ENCODE results near the gene INPP5D. TPM values are rescaled to one million over a fixed set of nuclear protein-coding genes. Genes with fewer than 3 reads are reported as not detected.

The INPP5D gene
- 10 to 100 TPM in 1 of 2 donors, 1 to 10 TPM in 1; 5.7 to 11.2 TPM for total RNA-seq
- 12.7 TPM for polyA plus RNA-seq (ENCODE audit: insufficient read depth, low read depth, low replicate concordance)
- long read RNA-seq, donor 1, full-length matches to known transcripts: 2 of 2 reads
- long read RNA-seq, donor 1, partial matches to known transcripts: 0 of 2 reads
- long read RNA-seq, donor 1, other reads (novel, unspliced or antisense): 0 of 2 reads
- long read RNA-seq, donor 2: 0 reads

- Histone ChIP-seq H3K4me1 (peaks cover 11% of the 10 kb centered on the region), H3K9me3 (no peaks in the 10 kb centered on the region), H3K36me3 (ENCODE audit: low read depth, missing control alignments) (no peaks in the 10 kb centered on the region), H3K4me3 (peak within 1 kb of the TSS in 1 of 2 donors; percentile 15), H3K27ac (peak within 1 kb of the TSS in 1 of 2 donors; percentile 68), H3K27me3 (no peaks in the 10 kb centered on the region)
- peak; percentile 20 for DNase-seq
- intact Hi-C loops (cut with DNase I; ENCODE audit: low total_unique reads): no loop called here
- WGBS, 2 donors: 81 to 82% methylated on average over 19 to 22 of the region's 26 CpGs
- TF ChIP-seq CTCF (IDR thresholded peaks at IDR 0.05) (no peak), POLR2A (IDR thresholded peaks at IDR 0.05) (no peak)
Observed at GRCh38 chr2:233059797-233060500, at the start of gene INPP5D. Gene INPP5D, plus strand, starts transcription at chr2:233060342. Its CDS starts 137 bp downstream, at chr2:233060479.

DNA sequence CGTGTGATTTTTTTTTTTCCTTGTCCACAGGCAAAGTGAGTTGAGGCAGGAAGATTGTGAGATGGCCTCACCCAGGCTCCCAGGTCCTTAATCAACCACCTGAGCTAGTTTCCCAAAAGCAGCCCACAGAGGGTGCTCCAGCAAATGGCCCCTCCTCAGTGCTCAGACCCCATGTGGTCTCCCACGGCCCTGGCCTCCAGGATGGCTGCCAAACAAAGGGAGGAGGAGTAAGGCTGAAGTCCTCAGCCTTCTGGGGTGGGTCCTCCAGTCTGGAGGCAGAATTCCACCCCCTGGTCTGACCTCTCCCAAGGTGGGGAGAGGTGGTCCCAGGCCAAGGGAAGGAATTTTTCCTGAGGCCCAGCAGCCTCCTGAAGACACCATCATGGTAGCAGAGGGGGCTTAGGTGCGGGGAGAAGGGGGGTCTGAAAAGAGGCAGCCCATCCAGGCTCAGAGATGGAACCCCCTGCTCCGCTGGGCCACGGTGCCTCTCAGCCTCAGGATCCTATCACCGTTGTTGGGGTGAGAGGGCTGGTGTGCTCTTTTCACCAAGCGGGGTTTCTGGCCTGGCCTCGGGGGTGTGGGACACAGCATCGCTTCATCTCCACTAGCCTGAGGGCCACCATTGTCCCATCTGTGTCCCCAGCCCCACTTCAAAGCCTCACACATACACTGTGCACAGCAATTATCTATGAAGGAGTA, 49.4 kb upstream of the INPP5D start:
- Histone ChIP-seq H3K4me1 (peaks cover 12% of the 10 kb centered on the region), H3K27me3 (no peaks in the 10 kb centered on the region), H3K36me3 (ENCODE audit: low read depth, missing control alignments) (no peaks in the 10 kb centered on the region), H3K4me3 (no peak overlapping the region), H3K27ac (no peak overlapping the region), H3K9me3 (no peaks in the 10 kb centered on the region)
- peak; percentile 6 for DNase-seq
- intact Hi-C loops (cut with DNase I; ENCODE audit: low total_unique reads): no loop called here
- TF ChIP-seq POLR2A (IDR thresholded peaks at IDR 0.05): no peak
- no peak for TF ChIP-seq CTCF (IDR thresholded peaks at IDR 0.05)
- WGBS, 2 donors: 93% methylated on average over 9 of the region's 9 CpGs

GRCh38 chr2:233011268-233011650, 48.9 kb upstream of the INPP5D start:
- intact Hi-C loops (cut with DNase I; ENCODE audit: low total_unique reads): no loop called here
- H3K36me3 ChIP-seq (ENCODE audit: low read depth, missing control alignments): no peaks in the 10 kb centered on the region
- peak; percentile 6 for DNase-seq
- WGBS, 2 donors: 87 to 95% methylated on average over 6 of the region's 6 CpGs
- H3K4me1 ChIP-seq: peaks cover 12% of the 10 kb centered on the region
- TF ChIP-seq CTCF (IDR thresholded peaks at IDR 0.05) (no peak), POLR2A (IDR thresholded peaks at IDR 0.05) (no peak)
- H3K27me3 ChIP-seq: no peaks in the 10 kb centered on the region
- H3K4me3 ChIP-seq: no peak overlapping the region
- H3K27ac ChIP-seq: no peak overlapping the region
- no peaks in the 10 kb centered on the region for H3K9me3 ChIP-seq

DNA sequence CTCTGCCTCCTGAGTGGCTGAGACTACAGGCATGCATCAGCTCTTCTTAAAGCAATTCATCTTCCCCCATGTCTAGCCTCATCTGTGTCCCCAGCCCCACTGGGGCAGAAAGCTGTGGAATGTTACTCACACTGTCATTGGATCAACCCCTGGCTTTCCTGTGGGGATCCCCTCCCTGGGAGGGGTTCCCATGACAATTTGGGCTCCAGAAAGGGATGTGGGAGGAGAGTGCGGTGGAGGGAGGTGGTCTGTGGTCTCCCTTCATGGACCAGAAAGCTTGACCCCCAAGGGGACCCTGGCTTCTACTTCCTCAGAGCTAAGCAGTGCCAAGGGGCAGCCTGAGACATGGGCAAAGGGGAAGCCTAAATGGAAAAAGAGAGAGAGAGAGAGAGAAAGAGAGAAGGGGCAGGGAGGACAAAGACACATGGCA, 48.4 kb upstream of the INPP5D start:
- Histone ChIP-seq H3K9me3 (no peaks in the 10 kb centered on the region), H3K4me1 (peaks cover 12% of the 10 kb centered on the region), H3K27ac (no peak overlapping the region), H3K4me3 (no peak overlapping the region), H3K36me3 (ENCODE audit: low read depth, missing control alignments) (no peaks in the 10 kb centered on the region), H3K27me3 (no peaks in the 10 kb centered on the region)
- intact Hi-C loops (cut with DNase I; ENCODE audit: low total_unique reads): no loop called here
- DNase-seq: peak; percentile 1
- 75 to 92% methylated on average over 1 of the region's 1 CpG for WGBS, 2 donors
- TF ChIP-seq CTCF (IDR thresholded peaks at IDR 0.05) (no peak), POLR2A (IDR thresholded peaks at IDR 0.05) (no peak)

Data from testis (tissue), 5 donors.